GM19239 (cell line): Measurements from ENCODE around the gene HUWE1.
A peak's percentile ranks its signal among the peaks of the same experiment; 100 is the strongest.

Experiments used
- DNase-seq: peaks from one replicate; pipeline ENCODE4 v3.0.0; 2011; ENCODE audit warnings: low spot score; ENCODE audit not compliant: insufficient read length
- FAIRE-seq: peaks from 2 replicates; lab custom pipeline; 2011; peaks lifted over from hg19 to GRCh38; lab: Jason Lieb, UNC

The HUWE1 gene

GRCh38 chrX:53695946-53696549 lies 9.5 kb upstream of the HUWE1 start:
- FAIRE-seq (no peak), DNase-seq (no peak)

GRCh38 chrX:53694642-53695041 lies 8.1 kb upstream of the HUWE1 start:
- no peak for DNase-seq
- FAIRE-seq, result no peak

DNA sequence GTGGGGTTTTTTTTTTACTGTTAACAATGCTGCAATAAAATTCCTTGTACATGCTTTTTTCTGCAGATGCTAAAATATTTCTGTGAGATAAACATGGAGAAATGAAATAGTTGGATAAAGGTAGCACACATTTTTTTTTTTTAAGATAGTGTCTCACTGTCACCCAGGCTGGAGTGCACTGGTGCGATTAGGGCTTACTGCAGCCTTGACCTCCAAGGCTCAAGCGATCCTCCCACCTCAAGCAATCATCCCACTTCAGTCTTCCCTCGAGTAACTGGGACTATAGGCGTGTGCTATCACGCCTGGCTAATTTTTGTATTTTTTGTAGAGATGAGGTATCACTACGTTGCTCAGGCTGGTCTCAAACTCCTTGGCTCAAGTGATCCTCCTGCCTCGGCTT lies 1.8 kb upstream of the HUWE1 start:
- no peak for FAIRE-seq
- no peak for DNase-seq

GRCh38 chrX:53685711-53686110 lies 808 bp downstream of the HUWE1 start:
- FAIRE-seq, result no peak

GRCh38 chrX:53684415-53685192 lies 1.9 kb downstream of the HUWE1 start:
- FAIRE-seq, result peak; percentile 98
- no peak for DNase-seq

More at GRCh38 chrX:53685711-53686110, 808 bp downstream of the HUWE1 start:
- DNase-seq, result no peak

DNA sequence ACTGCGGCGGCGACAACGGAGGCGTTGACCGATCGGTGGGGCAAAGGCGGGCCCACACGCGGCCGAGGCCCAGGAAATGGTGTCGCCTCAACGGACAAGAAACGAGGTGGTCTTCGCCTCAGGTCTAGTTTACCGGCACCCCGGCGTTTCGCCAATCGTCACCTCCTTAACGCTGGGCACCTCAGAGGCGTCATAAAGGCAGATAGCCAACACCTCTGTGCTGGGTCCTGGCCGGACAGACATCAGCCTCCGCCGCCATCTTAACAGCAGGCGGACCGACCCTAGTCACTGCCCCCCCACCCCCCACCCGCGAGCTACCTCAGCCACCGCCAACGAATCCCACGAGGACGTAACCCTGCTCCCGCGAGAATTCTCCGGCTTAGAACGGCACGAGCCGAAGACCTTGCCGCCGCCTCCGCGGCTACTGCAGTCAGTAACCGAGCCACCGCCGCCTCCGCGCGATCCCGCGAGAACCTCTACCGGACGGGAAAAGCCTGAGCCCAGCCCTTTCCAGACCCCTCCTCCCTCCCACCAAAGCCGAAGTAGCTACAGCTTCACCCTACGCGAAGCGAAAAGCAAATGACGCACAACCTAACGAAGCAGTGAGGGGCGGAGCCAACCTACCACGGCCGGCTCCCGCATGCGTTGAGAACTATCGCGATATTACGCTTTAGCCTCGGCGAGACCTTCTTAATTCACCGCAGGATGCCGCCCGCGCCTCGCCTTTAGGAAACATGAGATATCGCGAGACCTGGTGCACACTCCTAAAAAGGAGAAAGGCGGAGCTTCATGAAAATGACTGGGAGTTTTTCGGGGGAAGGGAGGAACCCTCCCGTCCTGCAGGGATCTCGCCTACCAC lies 2.7 kb downstream of the HUWE1 start:
- FAIRE-seq (peak; percentile 14), DNase-seq (peak; percentile 25)

DNA sequence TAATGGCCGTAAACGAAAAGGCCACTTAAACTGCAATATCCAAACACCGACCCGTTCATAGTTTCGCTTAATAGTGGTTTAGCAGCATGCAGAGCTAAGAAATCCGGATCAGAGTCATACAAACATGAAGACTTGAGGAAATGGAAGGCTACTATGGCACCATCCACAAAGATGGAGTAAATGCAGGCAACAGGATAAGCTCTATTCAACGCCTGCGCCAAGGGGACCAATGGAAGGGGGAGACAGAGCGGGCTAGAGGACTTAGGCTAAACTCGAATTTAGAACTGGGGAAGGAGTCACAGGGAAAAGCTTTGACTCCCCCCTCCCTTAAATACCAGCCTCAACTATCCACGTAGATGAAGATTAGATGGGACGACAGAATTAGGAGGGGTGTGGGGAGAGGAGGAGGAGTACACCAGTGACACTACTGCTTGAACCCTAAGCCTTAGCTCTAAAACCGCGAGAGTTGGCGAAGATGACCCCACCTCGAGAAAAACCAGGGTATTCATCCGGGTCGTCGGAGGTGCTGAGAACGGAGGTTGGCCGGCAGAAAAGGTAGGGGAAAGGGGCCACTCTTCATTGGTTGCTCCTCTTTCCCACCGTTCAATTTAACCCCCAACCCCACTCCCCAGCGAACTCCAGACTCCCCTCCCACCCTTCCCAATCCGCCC lies 3.5 kb downstream of the HUWE1 start:
- DNase-seq, result peak; percentile 2
- peak; percentile 91 for FAIRE-seq

- no peak for DNase-seq
- no peak for FAIRE-seq
Measured at GRCh38 chrX:53681661-53682060, 4.9 kb downstream of the HUWE1 start.

GRCh38 chrX:53678667-53679066 lies 7.9 kb downstream of the HUWE1 start:
- peak; percentile 72 for FAIRE-seq
- no peak for DNase-seq

DNA sequence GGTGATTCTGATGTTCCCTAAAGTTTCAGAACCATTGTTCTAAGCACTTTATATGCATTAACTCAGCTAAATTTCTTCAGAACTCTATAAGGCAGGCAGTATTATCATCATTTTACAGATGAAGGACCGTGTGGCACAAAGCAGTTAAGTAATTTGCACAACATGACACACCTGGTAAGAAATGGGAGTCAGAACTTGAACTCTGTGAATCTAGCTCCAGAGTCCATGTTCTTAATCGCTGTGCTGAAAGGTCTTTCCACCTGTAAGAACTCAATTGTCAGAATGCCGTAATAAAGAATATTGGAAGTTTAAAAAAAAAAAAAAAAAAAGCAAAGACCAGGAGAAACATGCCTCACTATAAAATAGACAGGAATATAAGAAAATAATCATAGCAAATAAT lies 9.2 kb downstream of the HUWE1 start:
- FAIRE-seq (peak; percentile 21), DNase-seq (no peak)

GRCh38 chrX:53674581-53674980 lies 11.9 kb downstream of the HUWE1 start:
- FAIRE-seq (peak; percentile 87), DNase-seq (no peak)

DNA sequence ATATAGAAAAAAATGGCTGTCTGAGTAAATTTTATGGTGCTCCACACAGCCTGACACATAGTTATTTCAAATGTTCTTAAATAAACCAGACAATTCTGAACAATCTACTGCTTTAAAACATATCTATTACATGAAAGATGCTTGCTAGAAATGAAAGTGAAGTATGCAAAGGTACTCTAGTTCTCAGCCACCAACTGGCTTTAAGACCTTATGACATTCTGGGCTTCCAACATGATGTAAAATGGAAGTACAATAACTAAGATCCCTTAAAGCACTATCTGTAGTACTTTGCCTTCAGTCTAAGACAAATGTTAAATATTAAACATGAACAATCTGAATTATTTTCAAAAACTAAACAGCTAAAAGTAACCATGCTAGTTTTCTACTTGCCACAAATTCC lies 17.3 kb downstream of the HUWE1 start:
- DNase-seq, result no peak
- peak; percentile 73 for FAIRE-seq

DNA sequence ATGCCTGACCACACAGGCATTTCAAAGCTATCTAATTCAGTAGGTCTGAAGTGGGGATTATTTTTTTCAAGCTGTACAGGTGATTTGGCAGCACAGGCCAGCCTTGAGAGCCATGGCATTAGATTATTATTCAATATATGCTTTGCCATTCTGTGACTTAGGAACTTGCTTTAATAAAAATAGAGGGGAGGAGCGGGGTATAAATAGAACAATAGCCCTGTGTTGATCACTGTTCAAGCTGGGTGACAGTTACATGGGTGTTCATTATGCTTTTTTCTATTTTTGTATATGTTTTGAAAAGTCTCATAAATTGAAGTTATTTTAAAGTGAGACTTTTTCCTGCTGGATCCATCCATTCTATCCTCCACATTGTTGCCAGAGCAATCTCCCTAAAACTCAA lies 20.3 kb downstream of the HUWE1 start:
- DNase-seq, result no peak
- no peak for FAIRE-seq

GRCh38 chrX:53660004-53660403 lies 26.5 kb downstream of the HUWE1 start:
- DNase-seq (no peak), FAIRE-seq (no peak)

GRCh38 chrX:53659039-53659438 lies 27.5 kb downstream of the HUWE1 start:
- DNase-seq (no peak), FAIRE-seq (no peak)

- no peak for FAIRE-seq
- no peak for DNase-seq
Measured at GRCh38 chrX:53656845-53657244, 29.7 kb downstream of the HUWE1 start.

GRCh38 chrX:53654376-53654775 lies 32.1 kb downstream of the HUWE1 start:
- peak; percentile 90 for FAIRE-seq

DNA sequence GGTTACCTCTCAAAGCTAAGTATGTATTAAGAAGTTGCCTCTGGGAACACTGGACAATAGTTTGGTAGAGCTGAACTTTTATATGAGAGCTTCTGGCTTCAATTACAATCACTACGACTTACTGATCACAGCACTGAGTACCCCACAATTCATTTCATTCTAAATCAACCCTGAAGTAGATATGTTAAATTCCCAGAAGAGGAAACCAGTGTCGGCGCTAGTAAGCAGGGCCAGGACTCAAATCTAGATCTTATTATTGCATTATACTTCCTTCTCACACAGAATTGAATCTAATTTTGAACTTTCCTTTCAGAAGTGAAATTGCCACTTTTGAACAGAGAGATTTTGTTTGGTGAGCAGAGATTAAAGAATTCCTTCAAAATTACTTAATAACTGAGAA lies 41.8 kb downstream of the HUWE1 start:
- peak; percentile 35 for FAIRE-seq

More at GRCh38 chrX:53654376-53654775, 32.1 kb downstream of the HUWE1 start:
- DNase-seq, result no peak

DNA sequence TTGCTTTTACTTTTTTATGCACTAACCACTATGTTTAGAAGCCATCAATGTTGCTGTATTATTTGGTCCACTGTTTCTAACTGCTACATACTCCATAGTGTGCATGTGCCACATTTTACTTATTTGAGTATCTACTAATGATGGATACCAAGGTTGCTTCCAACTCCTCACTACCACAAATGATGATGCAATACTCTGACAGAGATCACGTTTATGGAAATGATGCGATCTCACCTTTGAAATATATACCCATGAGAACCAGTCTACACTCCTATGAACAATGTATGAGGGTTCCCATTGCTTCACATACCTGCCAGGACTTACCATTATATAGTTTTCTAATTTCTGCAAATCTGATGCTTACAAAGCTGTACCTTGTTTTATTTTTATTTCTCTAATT lies 44.2 kb downstream of the HUWE1 start:
- DNase-seq, result no peak
- no peak for FAIRE-seq

More for the DNA sequence above, 41.8 kb downstream of the HUWE1 start:
- no peak for DNase-seq

DNA sequence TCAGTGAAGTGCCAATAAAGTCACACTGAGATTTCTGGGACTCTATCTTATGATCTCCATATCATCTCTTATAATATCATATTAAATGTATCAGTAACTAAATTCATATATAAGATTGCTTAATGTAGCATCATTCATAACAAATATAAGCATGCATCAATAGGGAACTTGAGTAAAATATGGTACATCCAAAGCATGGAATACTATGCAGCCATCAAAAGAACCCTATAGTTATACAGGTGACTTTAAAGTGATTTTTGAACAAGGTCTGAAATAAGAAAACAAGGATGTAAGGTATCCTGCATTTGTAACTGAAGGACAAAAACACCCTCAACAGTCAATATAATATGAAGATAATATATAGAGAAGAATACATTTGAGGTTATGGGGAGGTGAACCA lies 47.3 kb downstream of the HUWE1 start:
- FAIRE-seq (peak; percentile 14), DNase-seq (no peak)
